Neural progenitor cell (in vitro differentiated cells): Measurements from ENCODE around the gene TPMT. TPM values are rescaled to one million over a fixed set of nuclear protein-coding genes. Genes with fewer than 3 reads are reported as not detected.

Experiments
- DNase-seq: peaks from one replicate; pipeline ENCODE4 v3.0.0-alpha.2; 2016; ENCODE audit warnings: low spot score
- H2AFZ ChIP-seq: fragments of 200-600 bp; sonication (generic); replicated peaks from 2 replicates; pipeline ENCODE4 v1.6.1; 2016; ENCODE audit warnings: antibody characterized with exemption
- H3F3A ChIP-seq: fragments of 200-600 bp; sonication (generic); 2 replicates; pipeline ENCODE4 v1.6.1; 2016; ENCODE audit warnings: antibody characterized with exemption, low read depth
- H3K27ac ChIP-seq: fragments of 200-600 bp; sonication (generic); 2 replicates; pipeline ENCODE4 v1.5.1; 2016; ENCODE audit warnings: mild to moderate bottlenecking
- H3K27me3 ChIP-seq: fragments of 200-600 bp; sonication (generic); 2 replicates; pipeline ENCODE4 v1.6.1; 2016; ENCODE audit warnings: mild to moderate bottlenecking, moderate library complexity
- H3K36me3 ChIP-seq: fragments of 200-600 bp; sonication (generic); 2 replicates; pipeline ENCODE4 v1.5.1; 2016
- H3K4me1 ChIP-seq: fragments of 200-600 bp; sonication (generic); 2 replicates; pipeline ENCODE4 v1.6.1; 2016; ENCODE audit warnings: mixed run types
- H3K4me2 ChIP-seq: fragments of 200-600 bp; sonication (generic); 2 replicates; pipeline ENCODE4 v1.6.1; 2016
- H3K4me3 ChIP-seq: fragments of 200-600 bp; sonication (generic); 2 replicates; pipeline ENCODE4 v1.5.1; 2016
- H3K79me2 ChIP-seq: fragments of 200-600 bp; sonication (generic); 2 replicates; pipeline ENCODE4 v1.6.1; 2016; ENCODE audit warnings: low read depth
- H3K9ac ChIP-seq: fragments of 200-600 bp; sonication (generic); 2 replicates; pipeline ENCODE4 v1.6.1; 2016
- H3K9me3 ChIP-seq: fragments of 200-600 bp; sonication (generic); 2 replicates; pipeline ENCODE4 v1.5.1; 2016; ENCODE audit warnings: low read depth
- H4K20me1 ChIP-seq: fragments of 200-600 bp; sonication (generic); 2 replicates; pipeline ENCODE4 v1.6.1; 2016; ENCODE audit warnings: low read depth
- H3K27ac Mint-ChIP-seq: 3 replicates; pipeline ENCODE4 v1.8.0; 2021; ENCODE audit warnings: mixed read lengths
- H3K27me3 Mint-ChIP-seq: 2 replicates; pipeline ENCODE4 v1.8.0; 2022; ENCODE audit warnings: low read depth, mild to moderate bottlenecking, inconsistent platforms, moderate library complexity, mixed read lengths; ENCODE audit not compliant: insufficient read depth
- H3K36me3 Mint-ChIP-seq: 3 replicates; pipeline ENCODE4 v1.8.0; 2021; ENCODE audit warnings: mixed read lengths
- H3K4me1 Mint-ChIP-seq: 3 replicates; pipeline ENCODE4 v1.8.0; 2021; ENCODE audit warnings: mixed read lengths
- H3K4me3 Mint-ChIP-seq: 3 replicates; pipeline ENCODE4 v1.8.0; 2021; ENCODE audit warnings: mild to moderate bottlenecking, moderate library complexity, mixed read lengths
- H3K9me3 Mint-ChIP-seq: 3 replicates; pipeline ENCODE4 v1.8.0; 2020; ENCODE audit warnings: mixed read lengths
- CTCF ChIP-seq: fragments of 200-600 bp; sonication (generic); IDR thresholded peaks from 2 replicates; pipeline ENCODE4 v1.5.1; 2017; ENCODE audit warnings: antibody characterized with exemption, mild to moderate bottlenecking
- EZH2 ChIP-seq: fragments of 200-600 bp; sonication (generic); IDR thresholded peaks from 2 replicates; pipeline ENCODE4 v1.6.1; 2017; ENCODE audit warnings: antibody characterized with exemption, mild to moderate bottlenecking, moderate library complexity
- EZH2phosphoT487 ChIP-seq: fragments of 200-600 bp; sonication (generic); IDR thresholded peaks from 2 replicates; pipeline ENCODE4 v1.6.1; 2017; ENCODE audit warnings: antibody characterized with exemption
- total RNA-seq: library from RNA; depleted of rRNA; stranded (reverse); fragments of >200 nt; gene quantifications from 2 replicates; pipeline ENCODE4 v1.2.3, GENCODE V29; 2015; ENCODE audit warnings: low replicate concordance

TPMT gene
- total RNA-seq, 1 donor from 2014 or later, result 22.1 TPM

- Histone ChIP-seq H2AFZ (no peak overlapping the region), H3K79me2 (no peaks in the 10 kb centered on the region), H3K4me1 (no peaks in the 10 kb centered on the region), H3K9me3 (no peaks in the 10 kb centered on the region), H3F3A (no peaks in the 10 kb centered on the region), H3K9ac (no peak overlapping the region), H3K27ac (no peak overlapping the region), H3K4me2 (no peak overlapping the region), H3K36me3 (peaks cover 15% of the 10 kb centered on the region), H3K27me3 (no peaks in the 10 kb centered on the region), H4K20me1 (no peaks in the 10 kb centered on the region), H3K4me3 (no peak overlapping the region)
- Mint-ChIP-seq H3K36me3 (peaks cover 22% of the 10 kb centered on the region), H3K27ac (no peak overlapping the region), H3K4me3 (no peak overlapping the region), H3K4me1 (no peaks in the 10 kb centered on the region), H3K9me3 (peaks cover 8% of the 10 kb centered on the region), H3K27me3 (peaks cover 2% of the 10 kb centered on the region)
- no peak for DNase-seq
- TF ChIP-seq EZH2phosphoT487, result no peak
- TF ChIP-seq EZH2, result no peak
- no peak for TF ChIP-seq CTCF
Measured at GRCh38 chr6:18165751-18166150, 10.9 kb upstream of the TPMT start.

- H3K27me3 Mint-ChIP-seq, result no peaks in the 10 kb centered on the region
- TF ChIP-seq EZH2phosphoT487 (no peak), CTCF (no peak), EZH2 (no peak)
- Histone ChIP-seq H3K36me3 (peaks cover 6% of the 10 kb centered on the region), H3K9ac (no peak overlapping the region), H4K20me1 (no peaks in the 10 kb centered on the region), H3K27ac (no peak overlapping the region), H3K9me3 (no peaks in the 10 kb centered on the region), H3K27me3 (no peaks in the 10 kb centered on the region), H3K4me1 (no peaks in the 10 kb centered on the region), H3K79me2 (no peaks in the 10 kb centered on the region), H3K4me3 (no peak overlapping the region), H3F3A (no peaks in the 10 kb centered on the region), H2AFZ (no peak overlapping the region), H3K4me2 (no peak overlapping the region)
- H3K9me3 Mint-ChIP-seq, result no peaks in the 10 kb centered on the region
- H3K36me3 Mint-ChIP-seq, result peaks cover 16% of the 10 kb centered on the region
- H3K4me1 Mint-ChIP-seq, result no peaks in the 10 kb centered on the region
- DNase-seq, result no peak
- H3K4me3 Mint-ChIP-seq, result no peak overlapping the region
- H3K27ac Mint-ChIP-seq, result no peak overlapping the region
Measured at GRCh38 chr6:18162401-18162800, 7.5 kb upstream of the TPMT start.

GRCh38 chr6:18161431-18161830 is 6.6 kb upstream of the TPMT start:
- peaks cover under 1% of the 10 kb centered on the region for H3K4me1 ChIP-seq
- TF ChIP-seq EZH2phosphoT487, result no peak
- no peak for TF ChIP-seq CTCF
- TF ChIP-seq EZH2, result no peak
- no peak overlapping the region for H3K27ac Mint-ChIP-seq
- no peaks in the 10 kb centered on the region for H3K27me3 ChIP-seq
- peaks cover 16% of the 10 kb centered on the region for H3K36me3 Mint-ChIP-seq
- H2AFZ ChIP-seq, result no peak overlapping the region
- H3K4me1 Mint-ChIP-seq, result peaks cover under 1% of the 10 kb centered on the region
- no peak overlapping the region for H3K9ac ChIP-seq
- H3F3A ChIP-seq, result peaks cover under 1% of the 10 kb centered on the region
- no peaks in the 10 kb centered on the region for H3K36me3 ChIP-seq
- no peaks in the 10 kb centered on the region for H3K9me3 Mint-ChIP-seq
- no peak overlapping the region for H3K4me3 ChIP-seq
- H3K9me3 ChIP-seq, result no peaks in the 10 kb centered on the region
- no peaks in the 10 kb centered on the region for H3K79me2 ChIP-seq
- no peak overlapping the region for H3K4me2 ChIP-seq
- H4K20me1 ChIP-seq, result no peaks in the 10 kb centered on the region
- no peak overlapping the region for H3K27ac ChIP-seq
- DNase-seq, result no peak
- no peak overlapping the region for H3K4me3 Mint-ChIP-seq
- H3K27me3 Mint-ChIP-seq, result no peaks in the 10 kb centered on the region
